SU-DHL-6 (cell line): ENCODE results near the gene AHI1.

Experiments
- H2AFZ ChIP-seq: fragments of 200-600 bp; sonication (generic); 2 replicates; pipeline ENCODE4 v1.6.1; 2014; ENCODE audit warnings: low read depth, mild to moderate bottlenecking, moderate library complexity, mixed read lengths, antibody characterized with exemption, low read length; ENCODE audit not compliant: severe bottlenecking
- H3F3A ChIP-seq: fragments of 200-600 bp; shearing (Covaris generic); 2 replicates; pipeline ENCODE4 v1.6.0; 2016; ENCODE audit warnings: antibody characterized with exemption, mild to moderate bottlenecking; ENCODE audit not compliant: insufficient read depth
- H3K27ac ChIP-seq: fragments of 200-600 bp; sonication (generic); 2 replicates; pipeline ENCODE4 v1.5.1; 2016; ENCODE audit warnings: low read depth, mild to moderate bottlenecking, low read length, moderate library complexity, mixed read lengths
- H3K27me3 ChIP-seq: fragments of 200-600 bp; sonication (generic), shearing (Covaris generic); 2 replicates; pipeline ENCODE4 v1.6.0; 2014; ENCODE audit warnings: mild to moderate bottlenecking, low read length
- H3K36me3 ChIP-seq: fragments of 200-600 bp; sonication (generic); 2 replicates; pipeline ENCODE4 v1.6.1; 2014; ENCODE audit warnings: mild to moderate bottlenecking, low read length, mixed read lengths
- H3K4me2 ChIP-seq: fragments of 300-600, 200-600 bp; shearing (Covaris generic), sonication (generic); 2 replicates; pipeline ENCODE4 v1.6.0; 2014; ENCODE audit warnings: low read length, low read depth, mild to moderate bottlenecking; ENCODE audit not compliant: poor library complexity, severe bottlenecking
- H3K4me3 ChIP-seq: fragments of 200-600 bp; sonication (generic); 2 replicates; pipeline ENCODE4 v1.5.1; 2014; ENCODE audit warnings: antibody characterized with exemption, low read length, mild to moderate bottlenecking, mixed read lengths; ENCODE audit not compliant: insufficient read depth, poor library complexity, severe bottlenecking
- H3K79me2 ChIP-seq: fragments of 200-600 bp; sonication (generic); 2 replicates; pipeline ENCODE4 v1.6.1; 2014; ENCODE audit warnings: mild to moderate bottlenecking, low read length, moderate library complexity; ENCODE audit not compliant: insufficient read depth
- H3K9ac ChIP-seq: fragments of 200-600 bp; sonication (generic); 2 replicates; pipeline ENCODE4 v1.7.0; 2014; ENCODE audit warnings: mild to moderate bottlenecking, low read length
- H3K9me2 ChIP-seq: fragments of 200-600 bp; sonication (generic); replicated peaks from 2 replicates; pipeline ENCODE4 v1.6.1; 2014; ENCODE audit warnings: low read length; ENCODE audit not compliant: insufficient read depth
- H3K9me3 ChIP-seq: fragments of 200-600 bp; sonication (generic); 2 replicates; pipeline ENCODE4 v1.6.1; 2014; ENCODE audit warnings: low read length, mixed read lengths; ENCODE audit not compliant: insufficient read depth
- H4K20me1 ChIP-seq: fragments of 200-600 bp; sonication (generic); 2 replicates; pipeline ENCODE4 v1.6.1; 2014; ENCODE audit warnings: low read depth, mild to moderate bottlenecking, antibody characterized with exemption, low read length, moderate library complexity, mixed read lengths
- CTCF ChIP-seq: fragments of 200-600 bp; sonication (generic); IDR thresholded peaks from one replicate; pipeline ENCODE4 v1.5.1; 2017; ENCODE audit warnings: antibody characterized with exemption, mild to moderate bottlenecking, low read length, moderate library complexity; ENCODE audit not compliant: insufficient read depth, poor library complexity, severe bottlenecking
- EZH2phosphoT487 ChIP-seq: fragments of 200-600 bp; sonication (generic), shearing (Covaris generic); conservative IDR thresholded peaks from 2 replicates; pipeline ENCODE4 v1.6.1; 2018; ENCODE audit warnings: mild to moderate bottlenecking, antibody characterized with exemption, low read length, moderate library complexity, mixed read lengths

AHI1 gene

GRCh38 chr6:135329851-135330803 is 167.4 kb downstream of the AHI1 start:
- TF ChIP-seq EZH2phosphoT487 (no peak), CTCF (no peak)
- H3K4me3 ChIP-seq = no peak overlapping the region

GRCh38 chr6:135328136-135328535 is 169.4 kb downstream of the AHI1 start:
- no peaks in the 10 kb centered on the region for H3F3A ChIP-seq
- H3K79me2 ChIP-seq = no peaks in the 10 kb centered on the region
- no peak overlapping the region for H3K27ac ChIP-seq
- H3K9me3 ChIP-seq = no peaks in the 10 kb centered on the region
- H4K20me1 ChIP-seq = no peaks in the 10 kb centered on the region
- H3K9me2 ChIP-seq = no peaks in the 10 kb centered on the region
- no peaks in the 10 kb centered on the region for H3K36me3 ChIP-seq
- H2AFZ ChIP-seq = no peak overlapping the region
- H3K9ac ChIP-seq = no peak overlapping the region
- no peak overlapping the region for H3K4me2 ChIP-seq
- no peaks in the 10 kb centered on the region for H3K27me3 ChIP-seq
- no peak for TF ChIP-seq CTCF
- TF ChIP-seq EZH2phosphoT487 = no peak
- H3K4me3 ChIP-seq = no peak overlapping the region

More at GRCh38 chr6:135329851-135330803, 167.4 kb downstream of the AHI1 start:
- H3K9ac ChIP-seq = no peak overlapping the region
- no peak overlapping the region for H3K27ac ChIP-seq
- H3K9me2 ChIP-seq = no peaks in the 10 kb centered on the region
- no peaks in the 10 kb centered on the region for H3K79me2 ChIP-seq
- no peaks in the 10 kb centered on the region for H3F3A ChIP-seq
- no peaks in the 10 kb centered on the region for H3K9me3 ChIP-seq
- no peaks in the 10 kb centered on the region for H3K36me3 ChIP-seq
- no peak overlapping the region for H3K4me2 ChIP-seq
- H2AFZ ChIP-seq = no peak overlapping the region
- H3K27me3 ChIP-seq = no peaks in the 10 kb centered on the region
- H4K20me1 ChIP-seq = no peaks in the 10 kb centered on the region

- no peaks in the 10 kb centered on the region for H3K79me2 ChIP-seq
- H3K9me2 ChIP-seq = no peaks in the 10 kb centered on the region
- H2AFZ ChIP-seq = no peak overlapping the region
- H3K4me2 ChIP-seq = no peak overlapping the region
- no peaks in the 10 kb centered on the region for H4K20me1 ChIP-seq
- H3K9me3 ChIP-seq = no peaks in the 10 kb centered on the region
- no peaks in the 10 kb centered on the region for H3K36me3 ChIP-seq
- no peak overlapping the region for H3K4me3 ChIP-seq
- H3K27ac ChIP-seq = no peak overlapping the region
- H3F3A ChIP-seq = no peaks in the 10 kb centered on the region
- H3K27me3 ChIP-seq = no peaks in the 10 kb centered on the region
- no peak overlapping the region for H3K9ac ChIP-seq
- TF ChIP-seq CTCF (no peak), EZH2phosphoT487 (no peak)
Measured at GRCh38 chr6:135325624-135326424, 171.7 kb downstream of the AHI1 start.
